Measurements from ENCODE around the gene PHF1.
"Not testable (repeated sequence)": the region's sequence is repeated elsewhere in the genome, so short reads cannot be mapped to it uniquely, and the experiment has no call there.

The PHF1 gene

GRCh38 chr6:33367009-33367714, 43.7 kb upstream of the PHF1 start:
- H3K9me3 ChIP-seq (ENCODE audit: low read length): no peaks in the 10 kb centered on the region
- no peaks in the 10 kb centered on the region for H3K9me2 ChIP-seq (ENCODE audit: low read depth, low read length)
- H4K20me1 ChIP-seq (ENCODE audit: insufficient read depth, low read length): no peaks in the 10 kb centered on the region
- no peaks in the 10 kb centered on the region for H3K4me1 ChIP-seq (ENCODE audit: insufficient read depth, low read length, severe bottlenecking)
- H3K36me3 ChIP-seq (ENCODE audit: insufficient read depth, low read length): no peaks in the 10 kb centered on the region
- no peak overlapping the region for H3K4me3 ChIP-seq (ENCODE audit: low read depth, low read length, poor library complexity, severe bottlenecking)
- H2AFZ ChIP-seq (ENCODE audit: low read length): no peak overlapping the region
- no peaks in the 10 kb centered on the region for H3F3A ChIP-seq (ENCODE audit: insufficient read depth, low read length)
- no peak overlapping the region for H3K9ac ChIP-seq (ENCODE audit: low read length)
- TF ChIP-seq CTCF (IDR thresholded peaks at IDR 0.05; ENCODE audit: low read length) (no peak), EZH2 (IDR thresholded peaks at IDR 0.05; ENCODE audit: borderline replicate concordance, low read length) (no peak)
- no peak overlapping the region for H3K4me2 ChIP-seq (ENCODE audit: low read length)
- no peak overlapping the region for H3K27ac ChIP-seq (ENCODE audit: low read depth, low read length, poor library complexity, severe bottlenecking)
- no peaks in the 10 kb centered on the region for H3K79me2 ChIP-seq (ENCODE audit: insufficient read depth, low read length)
- no peaks in the 10 kb centered on the region for H3K27me3 ChIP-seq (ENCODE audit: insufficient read depth, low read length)

GRCh38 chr6:33367715-33368025, 43.1 kb upstream of the PHF1 start:
- not testable (repeated sequence) for H3K4me2 ChIP-seq (ENCODE audit: low read length); H2AFZ ChIP-seq (ENCODE audit: low read length); H3K9me3 ChIP-seq (ENCODE audit: low read length); H3K36me3 ChIP-seq (ENCODE audit: insufficient read depth, low read length); H3K4me1 ChIP-seq (ENCODE audit: insufficient read depth, low read length, severe bottlenecking); H3K4me3 ChIP-seq (ENCODE audit: low read depth, low read length, poor library complexity, severe bottlenecking); H3K9me2 ChIP-seq (ENCODE audit: low read depth, low read length); H3K79me2 ChIP-seq (ENCODE audit: insufficient read depth, low read length); H3K27ac ChIP-seq (ENCODE audit: low read depth, low read length, poor library complexity, severe bottlenecking); H3F3A ChIP-seq (ENCODE audit: insufficient read depth, low read length); H3K9ac ChIP-seq (ENCODE audit: low read length); H4K20me1 ChIP-seq (ENCODE audit: insufficient read depth, low read length); H3K27me3 ChIP-seq (ENCODE audit: insufficient read depth, low read length)

- not testable (repeated sequence) for H3K9me3 ChIP-seq (ENCODE audit: low read length); H3K9ac ChIP-seq (ENCODE audit: low read length); H3K9me2 ChIP-seq (ENCODE audit: low read depth, low read length); H3K79me2 ChIP-seq (ENCODE audit: insufficient read depth, low read length); H2AFZ ChIP-seq (ENCODE audit: low read length); H3K27me3 ChIP-seq (ENCODE audit: insufficient read depth, low read length); H3F3A ChIP-seq (ENCODE audit: insufficient read depth, low read length); H3K27ac ChIP-seq (ENCODE audit: low read depth, low read length, poor library complexity, severe bottlenecking); H3K4me3 ChIP-seq (ENCODE audit: low read depth, low read length, poor library complexity, severe bottlenecking); H3K36me3 ChIP-seq (ENCODE audit: insufficient read depth, low read length); H3K4me2 ChIP-seq (ENCODE audit: low read length); H4K20me1 ChIP-seq (ENCODE audit: insufficient read depth, low read length); H3K4me1 ChIP-seq (ENCODE audit: insufficient read depth, low read length, severe bottlenecking)
Measured at GRCh38 chr6:33371901-33372300, 38.9 kb upstream of the PHF1 start.

- H3K4me2 ChIP-seq (ENCODE audit: low read length): no peak overlapping the region
- no peaks in the 10 kb centered on the region for H3K79me2 ChIP-seq (ENCODE audit: insufficient read depth, low read length)
- no peaks in the 10 kb centered on the region for H3K9me2 ChIP-seq (ENCODE audit: low read depth, low read length)
- H3K27me3 ChIP-seq (ENCODE audit: insufficient read depth, low read length): no peaks in the 10 kb centered on the region; the same call in 1 of the 2 replicates
- H3F3A ChIP-seq (ENCODE audit: insufficient read depth, low read length): no peaks in the 10 kb centered on the region
- H3K27ac ChIP-seq (ENCODE audit: low read depth, low read length, poor library complexity, severe bottlenecking): no peak overlapping the region
- no peaks in the 10 kb centered on the region for H4K20me1 ChIP-seq (ENCODE audit: insufficient read depth, low read length)
- TF ChIP-seq EZH2 (IDR thresholded peaks at IDR 0.05; ENCODE audit: borderline replicate concordance, low read length) (no peak), CTCF (IDR thresholded peaks at IDR 0.05; ENCODE audit: low read length) (no peak)
- no peak overlapping the region for H2AFZ ChIP-seq (ENCODE audit: low read length)
- H3K9ac ChIP-seq (ENCODE audit: low read length): no peak overlapping the region
- H3K4me3 ChIP-seq (ENCODE audit: low read depth, low read length, poor library complexity, severe bottlenecking): no peak overlapping the region
- H3K9me3 ChIP-seq (ENCODE audit: low read length): no peaks in the 10 kb centered on the region
- H3K4me1 ChIP-seq (ENCODE audit: insufficient read depth, low read length, severe bottlenecking): no peaks in the 10 kb centered on the region
- H3K36me3 ChIP-seq (ENCODE audit: insufficient read depth, low read length): no peaks in the 10 kb centered on the region; the same call in 1 of the 2 replicates
Measured at GRCh38 chr6:33372526-33373123, 38.2 kb upstream of the PHF1 start.

Measured in OCI-LY1 (cell line).